Thoracic aorta (tissue), 2 donors: Measurements from ENCODE around the gene SNAP47. TPM values are rescaled to one million over a fixed set of nuclear protein-coding genes. Genes with fewer than 3 reads are reported as not detected.

ENCODE experiments used
- ATAC-seq: fragments of 150-250 bp; one replicate; pipeline ENCODE4 v1.8.0; 2017; ENCODE audit warnings: low read depth; ENCODE audit not compliant: insufficient number of reproducible peaks, low FRiP score
- DNase-seq: peaks from one replicate; pipeline ENCODE4 v3.0.0-alpha.2; 2020; ENCODE audit warnings: low spot score
- H3K27ac ChIP-seq, 2 donors: fragments of 200-600 bp; sonication (generic); 1 replicate in 1 of 2; 2 replicates in 1 of 2; pipeline ENCODE4 v1.5.1; 2016; ENCODE audit warnings: mild to moderate bottlenecking in 2 of 2, moderate library complexity in 2 of 2
- H3K27me3 ChIP-seq: fragments of 200-600 bp; sonication (generic); replicated peaks from 2 replicates; pipeline ENCODE4 v1.6.0; 2016; ENCODE audit warnings: mild to moderate bottlenecking; ENCODE audit not compliant: insufficient read depth
- H3K36me3 ChIP-seq: fragments of 200-600 bp; sonication (generic); one replicate; pipeline ENCODE4 v1.5.1; 2016
- H3K4me1 ChIP-seq, 2 donors: fragments of 200-600 bp; sonication (generic); 1 replicate in 1 of 2; 2 replicates in 1 of 2; pipeline versions ENCODE4 v1.5.1 to v1.6.0; 2016; ENCODE audit warnings: low read depth in 2 of 2, mild to moderate bottlenecking in 1 of 2; ENCODE audit not compliant: control insufficient read depth in 1 of 2
- H3K4me3 ChIP-seq: fragments of 200-600 bp; sonication (generic); 2 replicates; pipeline ENCODE4 v1.5.1; 2016; ENCODE audit warnings: mild to moderate bottlenecking
- H3K9me3 ChIP-seq: fragments of 200-600 bp; sonication (generic); 2 replicates; pipeline ENCODE4 v1.5.1; 2016
- CTCF ChIP-seq: fragments of 200-600 bp; sonication (generic); IDR thresholded peaks from one replicate; pipeline ENCODE4 v1.5.1; 2019; ENCODE audit warnings: antibody characterized with exemption
- total RNA-seq, 2 donors: library from RNA; depleted of rRNA; stranded (reverse); fragments of >200 nt; gene quantifications; one replicate each; pipeline versions ENCODE4 v1.1.0 to v1.2.3, GENCODE V29; 2016

Gene SNAP47
- total RNA-seq, 2 donors from 2014 or later: 26.3 to 42.4 TPM

GRCh38 chr1:227776331-227776771 is 41.1 kb downstream of the SNAP47 start:
- H3K27me3 ChIP-seq: no peaks in the 10 kb centered on the region
- DNase-seq (no peak), ATAC-seq (no peak)
- no peaks in the 10 kb centered on the region for H3K9me3 ChIP-seq
- TF ChIP-seq CTCF: no peak
- no peak overlapping the region for H3K27ac ChIP-seq
- H3K4me1 ChIP-seq: peaks cover 0 to 17% of the 10 kb centered on the region in 2 donors
- no peaks in the 10 kb centered on the region for H3K36me3 ChIP-seq
- no peak overlapping the region for H3K4me3 ChIP-seq

GRCh38 chr1:227777156-227777555 is 41.9 kb downstream of the SNAP47 start:
- peaks cover 0 to 17% of the 10 kb centered on the region in 2 donors for H3K4me1 ChIP-seq
- no peaks in the 10 kb centered on the region for H3K27me3 ChIP-seq
- no peak overlapping the region for H3K4me3 ChIP-seq
- no peaks in the 10 kb centered on the region for H3K36me3 ChIP-seq
- ATAC-seq: no peak
- no peak overlapping the region for H3K27ac ChIP-seq
- TF ChIP-seq CTCF: no peak
- no peaks in the 10 kb centered on the region for H3K9me3 ChIP-seq
- no peak for DNase-seq

- DNase-seq (no peak), ATAC-seq (no peak)
- H3K36me3 ChIP-seq: no peaks in the 10 kb centered on the region
- H3K27ac ChIP-seq: no peak overlapping the region
- H3K9me3 ChIP-seq: no peaks in the 10 kb centered on the region
- H3K27me3 ChIP-seq: no peaks in the 10 kb centered on the region
- TF ChIP-seq CTCF: no peak
- no peak overlapping the region for H3K4me3 ChIP-seq
- peaks cover 0 to 17% of the 10 kb centered on the region in 2 donors for H3K4me1 ChIP-seq
Observed at GRCh38 chr1:227777646-227778045, 42.4 kb downstream of the SNAP47 start.

- Histone ChIP-seq H3K36me3 (no peaks in the 10 kb centered on the region), H3K4me1 (peaks cover 0 to 17% of the 10 kb centered on the region in 2 donors), H3K9me3 (no peaks in the 10 kb centered on the region), H3K27ac (no peak overlapping the region), H3K27me3 (no peaks in the 10 kb centered on the region), H3K4me3 (no peak overlapping the region)
- ATAC-seq (no peak), DNase-seq (no peak)
- TF ChIP-seq CTCF: no peak
Observed at GRCh38 chr1:227778401-227778947, 43.2 kb downstream of the SNAP47 start.

GRCh38 chr1:227779021-227779441 is 43.8 kb downstream of the SNAP47 start:
- no peak for DNase-seq
- no peaks in the 10 kb centered on the region for H3K27me3 ChIP-seq
- H3K27ac ChIP-seq: no peak overlapping the region
- peaks cover 0 to 17% of the 10 kb centered on the region in 2 donors for H3K4me1 ChIP-seq
- no peak for ATAC-seq
- no peaks in the 10 kb centered on the region for H3K36me3 ChIP-seq
- no peaks in the 10 kb centered on the region for H3K9me3 ChIP-seq
- TF ChIP-seq CTCF: no peak
- no peak overlapping the region for H3K4me3 ChIP-seq
